GM19455 (cell line): ENCODE measurements around the gene CACNA1E.
A peak's percentile ranks its signal among the peaks of the same experiment; 100 is the strongest.
"Not testable (repeated sequence)": the region's sequence is repeated elsewhere in the genome, so short reads cannot be mapped to it uniquely, and the experiment has no call there.

Experiments used
- ATAC-seq: cut with Tn5 transposase; IDR thresholded peaks from one replicate; pipeline ENCODE4 v1.9.1; 2021; ENCODE audit not compliant: unreplicated experiment

CACNA1E gene

DNA sequence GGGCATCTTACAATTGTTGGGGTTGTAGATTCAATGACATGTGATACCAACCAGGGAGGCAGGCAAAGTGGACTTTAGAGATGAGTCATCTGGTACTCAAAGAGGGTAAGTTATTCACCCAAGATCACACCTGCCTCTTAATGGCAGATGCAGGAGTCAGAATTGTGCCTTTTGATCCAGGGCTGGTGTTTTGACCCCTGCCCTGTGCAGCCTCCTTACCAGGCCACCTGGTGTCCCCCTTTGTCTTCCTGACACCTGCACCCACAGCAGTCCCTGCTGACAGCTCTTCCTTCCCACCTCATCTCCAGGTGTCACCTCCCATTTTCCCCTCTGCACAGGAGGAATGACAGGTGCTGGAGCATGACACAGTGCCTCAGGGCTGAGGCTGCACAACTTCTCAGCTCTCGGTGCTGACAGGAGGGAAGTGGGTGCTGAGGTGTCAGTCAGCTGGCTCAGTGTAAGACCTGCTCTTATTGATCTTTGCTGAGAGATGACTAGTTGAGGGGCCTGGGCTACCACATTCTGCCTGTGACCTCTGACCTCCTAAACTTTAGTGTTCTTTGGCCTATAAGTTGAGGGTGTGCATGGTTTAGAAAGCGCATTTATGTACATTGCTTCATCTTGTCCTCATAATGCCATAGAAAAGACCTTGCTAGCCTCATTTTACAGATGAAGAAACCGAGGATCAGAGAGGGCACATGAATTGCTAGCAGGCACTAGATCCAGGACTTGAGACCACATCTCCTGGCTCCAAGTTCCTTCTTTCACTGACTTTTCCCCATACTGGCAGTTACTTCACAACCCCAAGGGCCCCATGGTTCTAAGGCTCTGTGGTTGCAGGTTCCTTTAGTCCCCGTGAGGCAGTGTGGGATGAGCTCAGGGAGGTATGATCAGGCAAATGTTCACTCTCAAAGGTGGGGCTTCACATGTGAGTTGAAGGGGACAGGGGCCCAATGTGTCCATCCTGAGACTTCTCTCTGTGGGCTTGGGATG is 31.3 kb downstream of the CACNA1E start:
- ATAC-seq, result peak; percentile 80

DNA sequence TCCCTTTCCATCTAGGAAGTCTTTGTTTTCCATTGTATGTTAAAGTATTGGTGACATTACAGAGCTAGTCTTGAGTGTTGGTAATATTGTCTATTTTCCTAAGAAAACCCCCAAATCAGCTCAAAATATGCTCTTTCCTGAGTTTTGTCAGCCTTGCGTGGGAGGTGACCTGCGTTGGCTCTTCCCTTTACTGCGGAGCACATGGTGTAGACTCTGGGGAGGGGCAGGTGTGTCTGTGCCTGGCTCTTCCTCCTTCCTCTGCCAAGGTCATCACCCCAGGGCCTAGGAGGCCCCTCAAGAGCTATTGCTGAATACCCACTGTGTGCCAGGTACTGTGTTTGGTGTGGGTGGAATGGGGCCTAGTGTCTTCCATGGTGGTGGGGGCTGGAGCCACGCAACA is 33.4 kb downstream of the CACNA1E start:
- no peak for ATAC-seq

DNA sequence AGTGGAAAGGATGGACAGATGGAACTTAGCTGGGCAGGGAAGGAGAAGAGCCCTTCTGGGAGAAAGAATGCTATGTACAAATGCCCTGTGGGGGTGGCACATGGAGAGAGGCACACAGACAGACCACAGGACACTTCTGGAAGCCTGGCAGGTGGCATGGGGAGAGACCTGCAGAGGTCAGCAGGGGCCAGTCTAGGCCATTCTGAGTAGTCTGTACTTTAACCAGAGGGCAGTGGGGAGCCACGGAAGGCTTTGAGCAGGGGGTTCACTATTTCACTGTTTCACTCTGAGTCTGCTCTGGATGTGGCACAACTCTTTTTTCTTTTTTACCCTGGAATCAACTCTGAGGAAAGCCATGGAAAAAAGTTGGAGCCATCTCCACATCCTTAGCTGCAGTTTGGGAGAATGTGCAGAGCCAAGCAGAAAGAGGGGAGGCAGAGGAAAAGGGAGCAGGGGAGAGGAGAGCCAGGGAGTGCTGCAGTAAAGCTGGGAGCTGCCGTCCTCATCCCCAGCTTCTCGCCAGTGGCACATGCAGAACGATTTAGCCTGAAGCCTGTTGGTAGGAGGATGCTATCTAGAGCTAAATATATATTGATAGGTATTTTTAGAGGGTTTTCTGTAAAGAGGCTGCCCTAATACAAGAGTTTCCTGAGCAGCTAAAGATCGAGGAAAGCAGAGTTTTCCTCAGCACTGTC is 34.0 kb downstream of the CACNA1E start:
- no peak for ATAC-seq

- ATAC-seq, result no peak
These were observed 34.8 kb downstream of the CACNA1E start for GRCh38 chr1:181518152-181518551.

GRCh38 chr1:181522864-181523263 is 39.5 kb downstream of the CACNA1E start:
- ATAC-seq, result no peak

- ATAC-seq, result no peak
These were observed 41.9 kb downstream of the CACNA1E start for GRCh38 chr1:181525104-181525721.

DNA sequence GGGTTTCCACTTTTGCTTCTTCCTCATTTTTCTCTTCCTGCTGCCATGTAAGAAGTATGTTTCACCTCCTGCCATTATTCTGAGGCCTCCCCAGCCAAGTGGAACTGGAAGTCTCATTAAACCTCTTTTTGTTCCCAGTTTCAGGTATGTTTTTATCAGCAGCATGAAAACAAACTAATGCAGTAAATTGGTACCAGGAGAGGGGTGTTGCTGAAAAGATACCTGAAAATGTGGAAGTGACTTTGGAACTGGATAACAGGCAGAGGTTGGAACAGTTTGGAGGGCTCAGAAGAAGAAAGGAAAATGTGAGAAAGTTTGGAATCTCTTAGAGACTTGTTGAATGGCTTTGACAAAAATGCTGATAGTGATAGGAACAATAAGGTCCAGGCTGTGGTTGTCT is 44.9 kb downstream of the CACNA1E start:
- not testable (repeated sequence) for ATAC-seq

DNA sequence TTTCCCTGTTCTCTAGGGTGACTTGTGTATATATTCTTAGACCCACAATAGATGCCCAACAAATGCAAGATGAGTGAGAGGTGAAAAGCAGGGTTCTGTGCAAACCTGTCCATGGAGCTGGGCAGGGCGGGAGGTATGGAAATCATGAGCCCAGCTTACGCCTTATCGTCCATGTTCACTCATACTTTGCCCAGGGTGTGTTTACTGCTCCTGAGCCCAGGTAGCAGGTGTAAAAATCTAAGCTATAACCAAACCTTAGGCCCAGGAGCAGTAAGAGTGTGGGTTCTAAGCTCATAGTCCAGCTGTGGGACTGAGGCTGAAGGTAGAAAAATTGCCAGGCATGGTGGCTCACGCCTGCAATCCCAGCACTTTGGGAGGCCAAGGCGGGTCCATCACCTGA is 48.1 kb downstream of the CACNA1E start:
- no peak for ATAC-seq

GRCh38 chr1:181531951-181532600 is 48.8 kb downstream of the CACNA1E start:
- no peak for ATAC-seq

DNA sequence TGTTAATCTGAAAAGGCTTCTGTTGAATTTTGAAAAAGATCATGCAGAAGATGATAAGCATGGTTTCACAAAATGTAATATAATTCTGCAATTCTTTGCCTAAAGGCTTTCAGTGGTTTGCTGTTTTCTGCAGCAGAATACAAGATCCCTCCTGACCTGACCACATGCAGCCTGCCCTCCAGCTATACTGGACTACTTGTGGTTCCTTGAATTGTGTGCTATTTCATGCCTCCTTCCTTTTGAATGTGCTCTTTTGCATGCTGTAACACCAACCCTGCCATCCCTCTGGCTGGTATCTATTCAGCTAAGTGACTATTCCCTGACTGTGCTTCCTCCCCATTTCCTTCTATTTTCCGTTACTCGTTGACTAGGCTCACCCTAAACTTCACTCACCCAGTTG is 55.5 kb downstream of the CACNA1E start:
- no peak for ATAC-seq

- no peak for ATAC-seq
These were observed 58.1 kb downstream of the CACNA1E start for GRCh38 chr1:181541458-181541857.

DNA sequence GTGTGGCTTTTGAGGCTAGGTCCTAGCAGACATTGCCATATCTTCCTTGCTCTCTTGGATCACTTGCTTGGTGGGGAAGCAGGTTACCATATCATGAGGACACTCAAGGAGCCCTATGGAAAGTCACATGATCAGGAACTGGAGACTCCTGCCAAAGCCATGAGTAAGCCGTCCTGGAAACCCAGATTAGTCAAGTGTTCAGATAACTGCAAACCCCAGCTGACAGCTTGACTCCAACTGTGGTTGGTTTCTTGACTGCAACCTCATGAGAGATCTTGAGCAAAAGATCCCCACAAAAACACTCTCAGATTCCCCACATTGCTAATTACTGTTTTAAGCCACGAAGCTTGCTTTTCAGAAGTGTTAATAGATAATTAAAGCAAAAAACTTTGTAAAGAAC is 58.6 kb downstream of the CACNA1E start:
- no peak for ATAC-seq

DNA sequence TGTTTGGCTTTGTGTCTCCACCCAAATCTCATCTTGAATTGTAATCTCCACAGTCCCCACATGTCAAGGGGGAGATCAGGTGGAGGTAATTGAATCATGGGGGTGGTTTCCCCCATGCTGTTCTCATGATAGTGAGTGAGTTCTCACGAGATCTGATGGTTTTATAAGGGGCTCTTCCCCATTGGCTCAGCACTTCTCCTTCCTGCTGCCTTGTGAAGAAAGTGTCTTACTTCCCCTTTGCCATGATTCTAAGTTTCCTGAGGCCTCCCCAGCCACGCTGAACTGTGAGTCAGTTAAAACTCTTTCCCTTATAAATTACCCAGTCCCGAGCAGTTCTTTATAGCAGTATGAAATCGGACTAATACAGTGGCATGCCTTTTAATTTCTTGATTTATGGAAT is 59.1 kb downstream of the CACNA1E start:
- ATAC-seq, result not testable (repeated sequence)

DNA sequence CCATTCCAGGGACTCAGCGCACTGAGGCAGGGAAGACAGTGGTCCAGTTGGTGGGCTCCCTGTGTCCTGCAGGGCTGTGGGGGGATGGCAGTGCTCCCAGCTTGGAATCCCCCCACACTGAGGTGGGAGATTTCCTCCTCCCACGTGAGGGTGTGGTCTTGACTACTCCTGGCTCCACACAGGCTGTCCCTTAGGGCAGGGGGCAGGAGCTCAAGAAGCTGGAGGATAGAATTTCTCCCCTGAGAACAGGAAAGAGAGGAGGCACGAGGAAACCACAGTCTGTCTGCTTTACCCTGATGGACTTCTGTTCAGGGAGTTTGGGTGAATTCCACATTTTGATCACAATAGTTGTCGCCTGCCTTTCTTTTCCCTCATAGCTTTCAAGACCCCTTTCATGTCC is 62.1 kb downstream of the CACNA1E start:
- ATAC-seq, result no peak

DNA sequence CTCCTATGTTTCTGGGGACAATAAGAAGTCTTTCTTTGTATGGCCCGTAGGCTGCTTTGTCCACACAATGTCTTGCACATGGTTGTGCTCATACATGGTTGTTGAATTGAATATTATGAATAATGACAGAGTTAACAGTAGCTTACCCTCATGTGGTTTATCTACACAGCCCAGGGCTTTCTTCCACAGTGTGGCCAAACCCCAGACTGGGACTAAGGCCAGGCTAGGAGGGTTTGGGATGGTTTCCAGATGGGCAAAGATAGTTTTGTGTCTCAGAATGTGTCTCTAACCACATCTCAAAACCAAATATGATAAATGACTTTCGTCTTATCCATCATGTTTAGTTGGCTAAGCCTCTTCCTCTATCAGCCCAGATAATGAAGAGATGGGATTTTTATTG is 65.2 kb downstream of the CACNA1E start:
- ATAC-seq, result no peak

- no peak for ATAC-seq
These were observed 67.9 kb downstream of the CACNA1E start for GRCh38 chr1:181551249-181551648.

GRCh38 chr1:181551754-181552153 is 68.4 kb downstream of the CACNA1E start:
- no peak for ATAC-seq

GRCh38 chr1:181554465-181554864 is 71.1 kb downstream of the CACNA1E start:
- ATAC-seq, result no peak

- ATAC-seq, result no peak
These were observed 73.3 kb downstream of the CACNA1E start for GRCh38 chr1:181556631-181557030.

GRCh38 chr1:181557313-181557712 is 74.0 kb downstream of the CACNA1E start:
- no peak for ATAC-seq

- ATAC-seq, result no peak
These were observed 75.1 kb downstream of the CACNA1E start for GRCh38 chr1:181558416-181558815.
